ENCODE measurements around the gene ASTN1. TPM values are rescaled to one million over a fixed set of nuclear protein-coding genes. Genes with fewer than 3 reads are reported as not detected.
A peak's percentile ranks its signal among the peaks of the same experiment; 100 is the strongest.
"Not testable (repeated sequence)": the region's sequence is repeated elsewhere in the genome, so short reads cannot be mapped to it uniquely, and the experiment has no call there.

Gene ASTN1
- total RNA-seq, 1 experiment from 2014 or later = not detected

GRCh38 chr1:177122461-177123251, 41.9 kb downstream of the ASTN1 start:
- DNase-seq (ENCODE audit: low spot score) = peak; percentile 93
- in situ Hi-C loops (cut with HindIII; ENCODE audit: low sequenced_read_pairs) = no loop called here

- peak; percentile 79 for DNase-seq (ENCODE audit: low spot score)
- in situ Hi-C loops (cut with HindIII; ENCODE audit: low sequenced_read_pairs) = no loop called here
Measured at GRCh38 chr1:177119311-177119710, 45.2 kb downstream of the ASTN1 start.

- in situ Hi-C loops (cut with HindIII; ENCODE audit: low sequenced_read_pairs) = no loop called here
- DNase-seq (ENCODE audit: low spot score) = no peak
Measured at GRCh38 chr1:177118901-177119300, 45.6 kb downstream of the ASTN1 start.

DNA sequence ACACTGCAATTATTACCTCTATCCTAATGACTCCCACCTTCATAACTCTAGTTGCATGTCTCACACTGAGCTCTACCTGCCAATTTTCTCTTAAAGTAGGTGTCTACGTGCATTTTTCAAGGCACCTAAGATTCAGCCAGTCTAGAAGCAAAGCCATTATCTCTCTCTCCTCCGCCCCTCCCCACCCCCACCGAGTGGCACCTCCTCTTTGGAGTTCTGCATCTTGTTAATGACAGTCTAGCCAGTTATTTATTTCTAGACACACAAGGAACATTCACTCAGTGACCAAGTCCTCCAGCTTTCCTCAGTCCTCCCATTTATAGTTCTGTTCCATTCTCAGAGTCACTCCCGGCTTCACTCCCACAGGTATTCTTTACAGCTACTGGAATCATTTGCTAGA, 47.6 kb downstream of the ASTN1 start:
- in situ Hi-C loops (cut with HindIII; ENCODE audit: low sequenced_read_pairs) = no loop called here
- no peak for DNase-seq (ENCODE audit: low spot score)

- peak; percentile 82 for DNase-seq (ENCODE audit: low spot score)
- in situ Hi-C loops (cut with HindIII; ENCODE audit: low sequenced_read_pairs) = no loop called here
Measured at GRCh38 chr1:177106614-177107365, 57.7 kb downstream of the ASTN1 start.

DNA sequence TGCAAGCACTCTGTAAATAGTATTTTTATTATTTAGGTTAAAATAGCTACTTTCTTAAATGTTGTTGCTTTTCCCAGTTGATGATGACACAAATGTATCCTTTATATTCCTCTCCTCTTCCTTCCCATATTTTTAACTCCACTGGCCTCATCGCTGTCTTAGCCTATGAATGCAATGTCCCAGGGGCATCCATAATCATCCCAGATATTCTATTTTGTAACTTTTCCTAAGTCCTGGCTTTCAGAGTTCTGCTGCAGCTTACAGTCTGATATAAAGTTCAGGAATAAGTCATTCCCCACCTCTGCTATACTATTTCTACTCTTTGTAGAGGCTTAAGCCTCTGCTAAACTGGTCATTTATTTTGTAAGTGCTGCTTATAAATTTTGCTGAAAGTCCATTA, 58.3 kb downstream of the ASTN1 start:
- DNase-seq (ENCODE audit: low spot score) = no peak
- in situ Hi-C loops (cut with HindIII; ENCODE audit: low sequenced_read_pairs) = no loop called here

DNA sequence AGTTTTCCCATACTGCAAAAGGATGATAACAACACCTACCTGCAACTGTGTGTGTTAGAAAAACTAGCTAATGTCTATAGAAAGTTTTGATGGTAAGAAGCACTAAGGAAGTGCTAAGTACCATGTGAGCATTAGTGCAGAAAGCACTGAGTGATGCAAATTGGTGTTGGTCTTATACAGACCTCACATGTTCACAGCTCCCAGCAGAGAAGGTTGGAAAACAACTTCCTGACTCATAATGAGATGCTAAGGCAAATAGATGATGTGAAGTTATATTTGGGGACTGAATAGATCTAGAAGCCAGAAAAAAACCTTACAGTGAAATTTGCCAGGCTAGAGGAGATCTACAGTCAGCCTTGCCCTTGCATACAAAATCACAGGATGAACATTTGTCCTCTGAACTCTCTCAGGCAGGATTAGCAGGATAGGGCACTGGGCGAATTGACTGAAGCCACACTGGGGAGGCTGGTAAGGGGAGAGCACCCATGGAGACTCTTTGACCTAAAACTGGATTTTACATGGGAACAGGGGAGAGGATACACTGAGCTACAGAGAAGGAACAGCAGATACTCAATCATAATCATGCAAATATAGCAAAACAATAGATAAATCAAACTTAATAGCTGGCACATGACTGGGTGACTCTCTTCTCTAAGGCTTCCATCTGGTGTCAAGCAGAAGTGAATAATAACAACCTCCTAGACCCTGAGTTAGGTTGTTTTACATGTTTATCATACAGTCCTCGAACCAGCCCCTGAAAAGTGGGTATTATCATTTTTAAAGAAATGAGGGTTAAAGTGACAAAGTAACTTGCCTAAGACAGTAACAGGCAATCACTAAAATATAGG, 61.3 kb downstream of the ASTN1 start:
- no peak for DNase-seq (ENCODE audit: low spot score)
- in situ Hi-C loops (cut with HindIII; ENCODE audit: low sequenced_read_pairs) = no loop called here

DNA sequence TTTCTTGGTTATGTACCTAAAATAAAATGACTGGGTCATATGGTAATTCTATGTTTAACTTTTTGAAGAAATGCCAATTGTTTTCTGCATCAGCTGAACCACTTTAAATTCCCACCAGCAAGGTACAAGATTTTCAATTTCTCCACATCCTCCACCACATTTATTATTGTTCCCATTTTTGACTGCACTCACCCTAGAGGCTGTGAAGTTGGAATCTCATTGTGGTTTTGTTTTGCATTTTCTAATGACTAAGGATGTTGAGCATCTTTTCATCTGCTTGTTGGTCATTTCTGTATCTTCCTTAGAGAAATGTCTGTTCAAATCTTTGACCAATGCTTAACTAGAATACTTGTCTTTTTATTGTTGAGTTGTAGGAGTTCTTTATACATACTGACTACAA, 72.5 kb downstream of the ASTN1 start:
- no peak for DNase-seq (ENCODE audit: low spot score)
- in situ Hi-C loops (cut with HindIII; ENCODE audit: low sequenced_read_pairs) = no loop called here

GRCh38 chr1:177091040-177091439, 73.5 kb downstream of the ASTN1 start:
- in situ Hi-C loops (cut with HindIII; ENCODE audit: low sequenced_read_pairs) = no loop called here
- DNase-seq (ENCODE audit: low spot score) = no peak

DNA sequence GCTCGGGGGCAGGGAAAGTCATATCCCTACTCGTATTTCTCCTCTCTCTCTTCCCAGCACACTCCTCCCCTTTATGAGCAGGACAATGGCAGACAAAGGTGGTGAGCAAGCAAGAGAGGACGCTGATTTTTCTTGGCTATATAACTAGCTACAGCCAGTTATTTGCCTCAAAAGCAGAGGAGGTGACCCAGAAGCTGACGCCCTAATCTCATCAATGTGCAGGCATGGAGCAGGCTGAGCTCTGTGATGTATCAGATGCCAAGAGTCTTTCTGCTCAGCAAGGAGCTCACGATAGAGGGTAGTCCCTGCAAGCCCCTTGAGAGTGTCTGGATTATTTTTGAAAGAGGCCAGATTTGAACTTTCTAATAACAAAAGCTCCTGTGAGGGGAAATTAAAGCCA, 75.5 kb downstream of the ASTN1 start:
- in situ Hi-C loops (cut with HindIII; ENCODE audit: low sequenced_read_pairs) = no loop called here
- no peak for DNase-seq (ENCODE audit: low spot score)

DNA sequence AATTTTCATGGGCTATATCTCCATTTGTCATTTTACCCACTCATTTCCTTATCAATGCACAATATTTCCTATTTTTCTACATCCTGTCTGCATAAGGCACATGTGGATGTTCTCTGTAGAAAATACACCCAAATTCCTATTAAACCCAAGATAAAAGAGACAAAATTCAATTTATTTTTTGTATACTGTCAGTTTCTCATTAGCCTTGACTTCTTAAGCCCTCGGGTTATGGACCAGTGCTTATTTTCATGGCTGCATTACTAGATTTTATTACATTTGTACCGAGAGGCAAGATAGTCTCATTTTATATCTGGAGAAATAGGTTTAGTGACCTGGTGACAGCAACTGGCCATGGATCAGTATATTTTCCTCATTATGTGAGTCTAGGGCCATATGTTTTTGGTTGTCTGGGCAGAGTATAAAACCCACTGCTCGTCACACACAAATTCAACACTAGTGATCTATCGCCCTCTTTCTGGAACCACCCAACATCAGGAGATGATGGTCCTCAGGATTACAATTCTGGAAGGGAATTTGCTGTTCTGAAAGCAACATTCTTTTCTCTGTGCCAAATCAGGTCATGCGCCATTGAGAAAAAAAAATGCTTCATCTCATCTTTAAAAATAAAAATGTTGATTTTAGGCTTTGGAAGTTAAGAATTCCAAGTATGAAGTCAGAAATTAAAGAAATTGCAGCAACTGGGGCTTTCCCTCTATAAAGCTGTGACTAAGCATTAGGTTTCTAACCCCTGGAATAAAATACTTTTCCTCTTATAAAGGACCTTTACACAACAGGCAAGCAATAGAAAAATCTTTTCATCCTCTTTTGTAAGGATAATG, 81.4 kb downstream of the ASTN1 start:
- DNase-seq (ENCODE audit: low spot score) = no peak
- in situ Hi-C loops (cut with HindIII; ENCODE audit: low sequenced_read_pairs) = no loop called here

GRCh38 chr1:177080564-177080963, 83.9 kb downstream of the ASTN1 start:
- DNase-seq (ENCODE audit: low spot score) = no peak
- in situ Hi-C loops (cut with HindIII; ENCODE audit: low sequenced_read_pairs) = no loop called here

DNA sequence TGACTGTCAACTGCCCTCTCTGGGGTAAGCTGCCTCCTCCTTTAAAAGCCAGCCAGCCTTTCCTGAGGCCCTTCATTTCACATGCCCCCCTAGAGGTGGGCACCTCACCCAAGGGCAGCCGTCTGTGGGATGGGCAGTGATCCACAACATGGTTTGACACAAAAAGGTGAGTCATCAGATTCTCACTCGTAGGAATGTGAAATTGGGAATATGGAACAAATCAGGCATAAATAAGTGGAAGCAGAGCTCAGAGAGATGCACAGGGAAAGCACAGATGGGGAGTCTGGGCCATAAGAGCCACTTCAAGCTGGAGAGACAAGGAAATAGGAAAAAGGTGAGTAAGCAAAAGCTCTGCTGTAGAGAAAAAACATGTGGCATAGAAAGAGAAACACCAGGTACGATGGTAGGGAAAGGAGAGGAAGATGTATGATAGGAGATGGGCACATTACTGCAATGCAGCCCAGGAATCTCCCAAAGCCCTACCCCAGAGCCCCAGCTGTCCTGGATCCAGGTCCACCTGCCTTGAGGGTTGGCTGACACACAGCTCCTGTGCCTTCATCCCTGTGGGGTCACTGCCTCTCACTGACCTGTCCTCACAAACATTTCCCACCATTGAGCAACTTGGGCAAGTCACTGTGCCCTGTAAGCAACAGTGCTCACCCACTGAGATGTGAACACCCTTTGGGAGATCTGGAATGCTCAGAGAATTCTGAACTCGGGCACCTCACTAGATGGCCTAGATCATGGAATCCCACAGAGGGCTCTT, 86.6 kb downstream of the ASTN1 start:
- in situ Hi-C loops (cut with HindIII; ENCODE audit: low sequenced_read_pairs) = no loop called here
- peak; percentile 47 for DNase-seq (ENCODE audit: low spot score)

DNA sequence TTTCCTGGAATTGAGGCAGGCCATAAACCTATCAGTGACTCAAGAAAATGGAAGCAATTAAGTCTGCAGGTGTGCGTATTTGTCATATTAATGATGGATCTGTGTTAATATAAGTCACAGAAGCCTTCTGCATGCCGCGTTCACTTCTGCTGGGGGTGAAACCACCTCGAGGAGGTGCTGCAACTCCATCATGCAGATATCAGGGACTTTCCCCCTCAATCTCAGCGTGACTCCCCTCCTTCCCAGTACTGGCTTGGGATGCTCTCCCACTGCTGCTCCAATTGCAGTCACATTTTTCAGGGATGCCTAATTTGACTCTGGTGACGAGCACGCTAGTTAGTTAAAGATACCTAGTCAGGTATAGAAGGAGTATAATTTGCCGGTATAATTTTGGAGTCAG, 87.5 kb downstream of the ASTN1 start:
- in situ Hi-C loops (cut with HindIII; ENCODE audit: low sequenced_read_pairs) = no loop called here
- no peak for DNase-seq (ENCODE audit: low spot score)

GRCh38 chr1:177074811-177075210, 89.7 kb downstream of the ASTN1 start:
- DNase-seq (ENCODE audit: low spot score); in situ Hi-C loops (cut with HindIII; ENCODE audit: low sequenced_read_pairs): not testable (repeated sequence)

GRCh38 chr1:177069490-177069889, 95.0 kb downstream of the ASTN1 start:
- peak; percentile 79 for DNase-seq (ENCODE audit: low spot score)
- in situ Hi-C loops (cut with HindIII; ENCODE audit: low sequenced_read_pairs) = no loop called here

DNA sequence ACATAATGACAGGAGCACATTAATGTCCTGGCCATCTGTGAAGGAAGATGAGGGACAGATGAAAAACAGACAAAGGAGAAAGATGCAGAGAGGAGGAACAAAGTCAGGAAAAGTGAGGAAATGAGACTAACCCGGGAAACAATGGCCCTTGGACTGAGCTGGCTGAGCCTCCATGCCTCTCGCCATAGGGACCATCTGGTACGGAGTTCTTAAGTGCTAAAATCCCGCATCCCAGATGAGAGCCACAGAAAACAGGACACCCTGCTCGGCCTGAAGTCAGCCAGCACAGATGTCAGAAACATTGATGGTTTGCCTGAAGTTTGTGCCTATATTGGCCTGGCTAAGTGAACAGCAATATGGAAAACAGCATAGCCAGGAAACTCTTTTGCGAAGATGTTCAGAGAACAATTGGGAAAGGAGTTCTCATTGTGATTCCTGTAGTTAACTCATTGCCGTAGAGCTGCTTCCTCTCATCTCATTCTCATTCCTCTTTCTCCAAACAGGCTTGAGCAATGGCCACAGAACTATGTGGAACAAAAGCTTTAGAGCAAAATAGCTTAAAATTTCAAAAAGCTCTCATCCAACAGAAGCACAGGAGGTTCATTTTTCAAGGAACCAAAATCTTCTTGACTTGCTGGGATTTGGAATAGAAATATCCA, 96.6 kb downstream of the ASTN1 start:
- in situ Hi-C loops (cut with HindIII; ENCODE audit: low sequenced_read_pairs) = no loop called here
- DNase-seq (ENCODE audit: low spot score) = no peak

- in situ Hi-C loops (cut with HindIII; ENCODE audit: low sequenced_read_pairs) = no loop called here
- DNase-seq (ENCODE audit: low spot score) = peak; percentile 71
Measured at GRCh38 chr1:177065430-177065829, 99.1 kb downstream of the ASTN1 start.
